ENCODE data around the gene UBE2D4.
"Not testable (repeated sequence)": the region's sequence is repeated elsewhere in the genome, so short reads cannot be mapped to it uniquely, and the experiment has no call there.

The UBE2D4 gene

GRCh38 chr7:43968172-43969040, 42.2 kb downstream of the UBE2D4 start:
- not testable (repeated sequence) for H3K4me1 Mint-ChIP-seq; H3K9me3 Mint-ChIP-seq; H3K27me3 Mint-ChIP-seq; H3K36me3 Mint-ChIP-seq; H3K4me3 Mint-ChIP-seq; ATAC-seq (ENCODE audit: low read depth); H3K27ac Mint-ChIP-seq; DNase-seq (ENCODE audit: low spot score in 2 of 2)

DNA sequence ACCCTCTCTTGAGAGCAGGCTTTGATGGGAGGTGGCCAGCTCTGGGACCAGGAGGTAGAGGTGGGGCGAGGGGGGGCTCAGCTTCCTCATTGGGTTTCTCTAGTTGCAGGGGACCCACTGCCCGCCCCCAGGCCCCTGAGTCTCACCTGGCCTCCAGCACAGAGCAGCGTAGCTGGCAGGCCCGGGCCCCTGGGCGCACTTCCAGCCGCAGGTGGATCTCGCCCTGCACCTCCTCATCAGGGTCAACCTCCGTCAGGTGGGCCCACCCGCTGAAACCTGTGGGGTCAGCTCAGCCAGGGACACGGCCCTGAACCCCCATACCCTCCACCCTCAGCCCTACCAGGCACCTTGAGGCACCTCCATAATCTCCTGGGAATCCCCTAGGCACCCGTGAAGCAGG, 43.4 kb downstream of the UBE2D4 start:
- H3K27me3 Mint-ChIP-seq, H3K4me3 Mint-ChIP-seq: not testable (repeated sequence)

GRCh38 chr7:43970698-43971097, 44.5 kb downstream of the UBE2D4 start:
- not testable (repeated sequence) for ATAC-seq (ENCODE audit: low read depth); H3K4me3 Mint-ChIP-seq; H3K9me3 Mint-ChIP-seq; H3K27me3 Mint-ChIP-seq; DNase-seq (ENCODE audit: low spot score in 2 of 2); H3K27ac Mint-ChIP-seq; H3K36me3 Mint-ChIP-seq; H3K4me1 Mint-ChIP-seq

More for the DNA sequence above, 43.4 kb downstream of the UBE2D4 start:
- ATAC-seq (ENCODE audit: low read depth); H3K4me1 Mint-ChIP-seq; DNase-seq (ENCODE audit: low spot score in 2 of 2); H3K36me3 Mint-ChIP-seq; H3K9me3 Mint-ChIP-seq; H3K27ac Mint-ChIP-seq: not testable (repeated sequence)

DNA sequence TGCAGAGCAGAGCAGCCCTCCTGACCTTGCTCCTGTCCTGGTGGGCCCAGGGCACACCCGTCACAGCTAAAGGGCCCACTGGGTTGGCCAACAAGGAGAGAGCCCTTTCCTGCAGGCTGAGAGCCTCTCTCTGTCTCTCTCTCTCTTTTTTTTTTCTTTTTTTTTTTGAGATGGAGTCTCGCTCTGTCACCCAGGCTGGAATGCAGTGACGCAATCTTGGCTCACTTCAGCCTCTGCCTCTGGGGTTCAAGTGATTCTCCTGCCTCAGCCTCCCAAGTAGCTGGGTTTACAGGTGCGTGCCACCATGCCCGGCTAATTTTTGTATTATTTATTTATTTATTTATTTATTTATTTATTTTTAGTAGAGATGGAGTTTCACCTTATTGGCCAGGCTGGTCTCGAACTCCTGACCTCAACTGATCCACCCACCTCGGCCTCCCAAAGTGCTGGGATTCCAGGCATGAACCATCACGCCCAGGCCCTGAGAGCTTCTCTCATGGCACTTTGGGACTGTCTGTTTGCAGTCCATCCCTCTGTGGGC, 47.9 kb downstream of the UBE2D4 start:
- H3K4me3 Mint-ChIP-seq; H3K27ac Mint-ChIP-seq; ATAC-seq (ENCODE audit: low read depth); H3K9me3 Mint-ChIP-seq; H3K4me1 Mint-ChIP-seq; DNase-seq (ENCODE audit: low spot score in 2 of 2); H3K27me3 Mint-ChIP-seq; H3K36me3 Mint-ChIP-seq: not testable (repeated sequence)

- H3K9me3 Mint-ChIP-seq = not testable (repeated sequence)
Observed at GRCh38 chr7:43974725-43975482, 48.7 kb downstream of the UBE2D4 start.

DNA sequence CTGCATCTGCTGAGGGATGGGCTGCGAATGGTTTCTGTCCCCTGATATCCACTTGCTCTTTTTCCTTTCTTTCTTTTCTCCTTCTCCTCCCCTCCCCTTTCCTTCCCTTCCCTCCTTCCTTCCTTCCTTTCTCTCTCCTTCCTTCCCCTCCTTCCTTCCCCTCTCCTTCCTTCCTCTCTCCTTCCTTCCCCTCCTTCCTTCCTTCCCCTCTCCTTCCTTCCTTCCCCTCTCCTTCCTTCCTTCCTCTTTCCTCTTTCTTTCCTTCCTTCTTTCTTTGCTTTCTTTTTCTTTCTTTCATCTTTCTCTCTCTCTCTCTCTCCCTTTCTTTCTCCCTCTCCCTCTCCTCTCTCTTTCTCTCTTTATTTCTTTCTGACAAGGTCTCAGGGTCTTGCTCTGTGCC, 51.3 kb downstream of the UBE2D4 start:
- peaks cover 7% of the 10 kb centered on the region for H3K4me1 Mint-ChIP-seq
- H3K4me3 Mint-ChIP-seq = no peak overlapping the region
- H3K27ac Mint-ChIP-seq = no peak overlapping the region
- ATAC-seq (ENCODE audit: low read depth) = no peak
- no peaks in the 10 kb centered on the region for H3K27me3 Mint-ChIP-seq
- H3K36me3 Mint-ChIP-seq = peaks cover 5% of the 10 kb centered on the region
- no peaks in the 10 kb centered on the region for H3K9me3 Mint-ChIP-seq
- DNase-seq (ENCODE audit: low spot score in 2 of 2) = no peak

More at GRCh38 chr7:43974725-43975482, 48.7 kb downstream of the UBE2D4 start:
- ATAC-seq (ENCODE audit: low read depth); H3K27ac Mint-ChIP-seq; DNase-seq (ENCODE audit: low spot score in 2 of 2); H3K27me3 Mint-ChIP-seq; H3K4me3 Mint-ChIP-seq; H3K4me1 Mint-ChIP-seq; H3K36me3 Mint-ChIP-seq: not testable (repeated sequence)

DNA sequence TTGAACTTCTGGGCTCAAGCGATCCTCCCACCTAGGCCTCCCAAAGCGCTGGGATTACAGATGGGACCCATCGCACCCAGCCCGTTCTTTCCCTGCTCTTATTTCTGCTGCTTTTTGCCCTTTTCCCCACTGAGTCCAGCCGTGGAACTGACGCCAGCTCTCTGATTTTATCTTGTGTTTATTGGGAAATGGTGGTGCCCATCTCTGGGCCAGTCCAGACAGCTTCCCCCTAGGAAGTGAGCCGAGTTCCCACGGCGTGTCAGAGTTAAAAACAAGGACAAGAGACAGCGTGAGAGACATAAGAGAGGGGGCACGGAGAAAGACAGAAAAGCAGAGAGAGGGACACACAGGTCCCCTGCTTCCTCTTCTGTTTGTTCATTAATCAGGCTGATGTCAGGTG, 51.9 kb downstream of the UBE2D4 start:
- H3K36me3 Mint-ChIP-seq; DNase-seq (ENCODE audit: low spot score in 2 of 2); H3K4me3 Mint-ChIP-seq; H3K9me3 Mint-ChIP-seq; H3K27me3 Mint-ChIP-seq; H3K4me1 Mint-ChIP-seq; H3K27ac Mint-ChIP-seq; ATAC-seq (ENCODE audit: low read depth): not testable (repeated sequence)

- ATAC-seq (ENCODE audit: low read depth); H3K36me3 Mint-ChIP-seq; H3K4me1 Mint-ChIP-seq; H3K4me3 Mint-ChIP-seq; H3K9me3 Mint-ChIP-seq; H3K27me3 Mint-ChIP-seq; DNase-seq (ENCODE audit: low spot score in 2 of 2); H3K27ac Mint-ChIP-seq: not testable (repeated sequence)
Observed at GRCh38 chr7:43982848-43983247, 56.6 kb downstream of the UBE2D4 start.

DNA sequence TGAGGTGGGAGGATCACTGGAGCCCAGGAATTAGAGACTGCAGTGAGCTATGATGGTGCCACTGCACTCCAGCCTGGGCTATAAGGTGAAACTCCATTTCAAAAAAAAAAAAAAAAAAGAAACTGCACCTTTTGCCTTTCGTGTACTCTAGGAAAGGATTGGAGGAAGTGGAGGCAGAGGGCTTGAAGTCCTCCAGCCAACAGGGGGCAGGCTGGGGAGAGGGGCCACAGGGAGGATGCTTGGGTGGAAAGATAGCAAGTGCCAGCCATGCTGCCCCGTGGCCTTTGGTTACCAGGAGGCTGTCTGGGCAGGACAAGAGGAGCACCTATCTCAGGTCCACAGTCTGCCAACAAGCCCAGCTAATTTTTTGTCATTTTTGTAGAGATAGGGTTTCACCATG, 57.5 kb downstream of the UBE2D4 start:
- not testable (repeated sequence) for H3K36me3 Mint-ChIP-seq; H3K4me1 Mint-ChIP-seq; H3K9me3 Mint-ChIP-seq; DNase-seq (ENCODE audit: low spot score in 2 of 2); H3K27ac Mint-ChIP-seq; H3K4me3 Mint-ChIP-seq; H3K27me3 Mint-ChIP-seq; ATAC-seq (ENCODE audit: low read depth)

GRCh38 chr7:43985904-43986864, 59.9 kb downstream of the UBE2D4 start:
- H3K36me3 Mint-ChIP-seq, H3K9me3 Mint-ChIP-seq, H3K27ac Mint-ChIP-seq, H3K4me1 Mint-ChIP-seq, H3K27me3 Mint-ChIP-seq: not testable (repeated sequence)
- peak; percentile 87 for ATAC-seq (ENCODE audit: low read depth)
- peak; percentile 7 to 54 for DNase-seq (ENCODE audit: low spot score in 2 of 2)
- peak overlapping the region; percentile 71 for H3K4me3 Mint-ChIP-seq

DNA sequence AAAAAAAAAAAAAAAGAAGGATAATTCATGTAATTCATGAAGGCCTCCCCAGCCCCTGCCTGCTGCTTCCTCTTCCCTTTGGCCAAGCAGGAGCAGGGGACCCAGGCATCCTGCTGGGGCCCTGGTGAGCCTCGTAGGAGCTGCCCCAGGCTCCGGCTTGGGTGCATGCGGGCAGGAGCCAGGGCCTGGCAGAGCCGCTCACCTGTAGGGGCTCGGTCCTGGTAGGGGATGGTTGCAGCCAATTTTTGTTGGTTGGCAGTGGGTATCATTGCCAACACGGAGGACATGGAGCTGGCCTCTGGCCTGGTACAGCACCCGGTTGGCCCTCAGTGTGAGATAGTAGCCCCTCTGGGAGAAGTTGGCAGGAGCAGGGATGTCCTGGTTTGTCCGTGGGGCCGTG, 61.2 kb downstream of the UBE2D4 start:
- not testable (repeated sequence) for DNase-seq (ENCODE audit: low spot score in 2 of 2); H3K9me3 Mint-ChIP-seq; H3K27ac Mint-ChIP-seq; ATAC-seq (ENCODE audit: low read depth); H3K36me3 Mint-ChIP-seq; H3K4me1 Mint-ChIP-seq; H3K27me3 Mint-ChIP-seq; H3K4me3 Mint-ChIP-seq

- DNase-seq (ENCODE audit: low spot score in 2 of 2); H3K9me3 Mint-ChIP-seq; ATAC-seq (ENCODE audit: low read depth); H3K27ac Mint-ChIP-seq; H3K27me3 Mint-ChIP-seq; H3K36me3 Mint-ChIP-seq; H3K4me3 Mint-ChIP-seq; H3K4me1 Mint-ChIP-seq: not testable (repeated sequence)
Observed at GRCh38 chr7:43990011-43990585, 63.9 kb downstream of the UBE2D4 start.

DNA sequence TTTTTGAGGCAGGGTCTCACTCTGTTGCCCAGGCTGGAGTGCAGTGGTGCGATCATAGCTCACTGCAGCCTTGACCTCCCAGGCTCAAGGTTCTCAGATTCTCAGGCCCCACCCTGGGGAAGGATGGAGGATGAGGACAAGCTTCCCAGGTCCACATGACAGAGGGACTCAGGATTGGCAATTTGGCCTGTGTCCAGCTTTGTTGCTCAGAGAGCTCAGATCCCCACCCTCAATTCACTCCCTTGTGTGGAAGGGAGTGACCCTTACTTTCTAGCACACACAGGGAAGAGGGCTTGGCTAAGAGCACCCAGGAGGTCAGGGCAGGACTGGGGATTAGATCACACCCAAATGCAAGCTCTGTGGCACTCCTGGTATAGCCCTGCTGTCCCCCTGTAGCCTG, 64.6 kb downstream of the UBE2D4 start:
- DNase-seq (ENCODE audit: low spot score in 2 of 2); ATAC-seq (ENCODE audit: low read depth): not testable (repeated sequence)

More for the DNA sequence above, 64.6 kb downstream of the UBE2D4 start:
- not testable (repeated sequence) for H3K4me1 Mint-ChIP-seq, H3K9me3 Mint-ChIP-seq, H3K27ac Mint-ChIP-seq, H3K27me3 Mint-ChIP-seq, H3K36me3 Mint-ChIP-seq, H3K4me3 Mint-ChIP-seq
